Left renal cortex interstitium (tissue), 4 donors: ENCODE data around the gene HYOU1. TPM values are rescaled to one million over a fixed set of nuclear protein-coding genes. Genes with fewer than 3 reads are reported as not detected.
"Not testable (repeated sequence)": the region's sequence is repeated elsewhere in the genome, so short reads cannot be mapped to it uniquely, and the experiment has no call there.

Experiments used
- DNase-seq, 4 donors: peaks; one replicate each; pipeline ENCODE4 v3.0.0-alpha.2; 2013; ENCODE audit warnings: low read depth in 4 of 4, low spot score in 2 of 4, missing footprints in 1 of 4
- polyA plus RNA-seq, 4 donors: library from polyadenylated mRNA; unstranded; fragments of 120-200 nt; gene quantifications; one replicate each; pipeline ENCODE4 v1.2.1, GENCODE V29; 2013; ENCODE audit not compliant: insufficient read length in 4 of 4

Gene HYOU1
- polyA plus RNA-seq, 4 donors = 108 to 128 (median 121) TPM

DNA sequence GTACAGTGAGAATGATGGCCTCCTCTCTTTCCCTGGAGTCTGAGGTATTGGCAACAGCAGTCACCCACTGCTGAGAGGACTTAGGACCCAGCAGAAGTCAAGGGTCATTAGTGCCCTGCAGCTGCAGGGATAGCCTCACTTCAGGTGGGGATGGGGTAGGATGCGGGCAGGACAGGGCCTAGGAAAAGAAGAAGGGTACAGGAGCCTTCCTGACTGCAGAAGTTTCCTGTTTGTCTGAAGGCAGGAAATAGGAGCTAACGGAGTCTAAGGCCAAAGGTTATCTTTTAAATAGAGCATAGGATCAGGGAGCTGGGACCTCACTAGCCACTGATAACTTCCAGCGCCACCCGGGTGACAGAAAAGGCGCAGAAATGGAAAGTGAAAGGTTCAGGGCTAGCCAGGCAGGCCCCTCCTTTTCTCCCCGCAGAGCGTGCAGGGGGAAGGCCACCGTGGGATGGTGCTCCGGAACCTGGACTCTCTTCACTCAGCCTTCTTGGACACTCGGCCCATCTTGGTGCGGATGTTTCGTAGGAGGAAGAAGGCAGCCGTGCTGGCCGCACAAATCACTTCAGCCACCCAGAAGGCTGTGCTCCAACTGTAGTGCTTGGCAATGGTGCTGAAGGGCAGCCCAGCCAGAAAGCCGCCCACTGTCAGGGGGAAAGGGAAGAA lies 32.4 kb downstream of the HYOU1 start:
- DNase-seq = no peak

DNA sequence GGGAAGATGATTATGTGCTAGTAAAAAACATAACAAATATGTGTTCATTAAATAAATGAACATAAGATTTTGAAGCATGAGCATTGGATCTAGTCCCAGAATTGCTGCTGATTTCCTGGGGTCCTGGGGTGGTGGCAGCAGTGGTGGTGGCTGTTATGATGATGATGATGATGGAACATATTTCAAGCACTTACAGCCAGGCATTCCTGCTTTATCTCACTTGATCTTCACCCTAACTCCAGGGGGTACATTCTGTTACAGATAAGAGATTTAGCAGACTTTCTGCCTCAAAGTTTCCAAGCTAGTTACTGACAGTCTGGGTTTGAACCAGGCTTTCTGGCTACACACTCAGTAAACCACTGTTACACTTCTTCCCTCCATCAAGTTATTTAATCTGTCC lies 33.3 kb downstream of the HYOU1 start:
- no peak for DNase-seq

DNA sequence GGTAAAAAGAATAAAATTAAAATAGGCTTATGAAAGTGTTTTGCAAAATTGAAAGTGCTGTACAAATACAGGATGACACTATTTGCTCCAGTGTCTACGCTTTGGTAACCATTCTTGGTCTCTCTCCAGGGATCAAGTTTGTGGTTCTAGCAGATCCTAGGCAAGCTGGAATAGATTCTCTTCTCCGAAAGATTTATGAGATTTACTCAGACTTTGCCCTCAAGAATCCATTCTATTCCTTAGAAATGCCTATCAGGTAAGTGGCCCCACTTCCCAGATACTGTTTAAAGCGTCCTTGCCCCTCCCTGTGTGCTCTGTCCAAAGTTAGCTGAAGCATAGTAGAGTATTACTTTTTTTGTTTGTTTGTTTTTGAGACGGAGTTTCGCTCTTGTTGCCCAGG lies 35.4 kb downstream of the HYOU1 start:
- DNase-seq = no peak

DNA sequence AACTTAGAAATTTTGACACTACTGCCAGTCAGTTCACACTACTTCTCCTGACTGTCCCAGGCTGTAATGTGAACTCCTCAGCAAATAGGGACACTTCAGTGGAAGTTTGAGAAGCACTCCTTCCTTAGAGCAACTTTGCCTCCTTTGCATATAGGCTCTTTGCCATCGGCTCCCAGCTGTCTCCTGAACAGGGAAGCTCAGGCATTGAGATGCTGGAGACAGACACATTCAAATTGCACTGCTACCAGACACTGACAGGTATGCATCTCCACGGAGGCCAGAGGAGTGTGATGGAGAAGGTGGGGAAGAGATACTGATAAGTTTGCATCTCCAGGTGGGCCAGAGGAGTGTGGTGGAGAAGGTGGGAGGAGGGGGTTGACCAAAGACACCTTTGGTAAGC lies 37.0 kb downstream of the HYOU1 start:
- DNase-seq = no peak

DNA sequence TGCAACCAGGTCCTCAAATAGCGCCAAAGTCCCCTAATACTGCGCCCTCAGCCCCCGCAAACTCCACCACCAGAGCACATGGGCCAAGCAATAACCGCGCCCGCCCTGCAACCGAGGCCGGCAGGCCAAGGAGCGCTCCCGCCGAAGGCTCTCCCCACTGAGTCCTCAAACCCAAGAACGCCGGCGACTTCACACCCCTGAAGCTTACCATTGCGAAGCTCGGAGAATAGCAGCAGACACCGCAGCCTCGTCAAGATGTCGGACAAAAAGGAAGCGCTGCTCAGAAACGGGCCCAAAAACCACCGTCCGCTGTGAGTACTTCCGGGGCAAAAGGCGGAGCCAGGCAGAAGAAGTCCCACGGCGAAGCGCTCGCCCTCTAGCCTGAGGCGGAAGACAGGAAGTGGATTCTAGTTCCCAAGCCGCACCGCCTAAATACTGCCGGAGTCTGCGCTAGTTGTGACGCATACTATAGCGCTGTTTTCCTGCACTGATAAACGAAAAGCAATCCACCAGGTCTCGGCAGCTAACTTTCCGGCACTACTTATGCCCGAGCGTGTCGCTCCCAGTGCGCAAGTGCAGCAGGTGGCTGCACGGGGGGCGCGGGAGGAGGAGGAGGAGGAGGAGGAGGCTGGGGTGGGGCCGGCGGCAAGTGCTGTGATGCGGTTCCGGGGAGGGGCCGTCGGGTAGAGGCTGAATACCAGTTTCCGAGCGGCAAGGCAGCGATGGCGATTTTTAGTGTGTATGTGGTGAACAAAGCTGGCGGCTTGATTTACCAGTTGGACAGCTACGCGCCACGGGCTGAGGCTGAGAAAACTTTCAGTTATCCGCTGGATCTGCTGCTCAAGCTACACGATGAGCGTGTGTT lies 38.7 kb downstream of the HYOU1 start, which contains the start of the genes RPS25 and TRAPPC4:
Gene RPS25, minus strand, starts transcription at position 270 of the 865 bp plus-strand sequence. Its CDS starts 59 bp downstream, at position 211.
Gene TRAPPC4, plus strand, starts transcription at position 693 of the 865 bp plus-strand sequence. Its CDS starts 30 bp downstream, at position 723.
- peak; percentile 95 to 98 (median 96) for DNase-seq

DNA sequence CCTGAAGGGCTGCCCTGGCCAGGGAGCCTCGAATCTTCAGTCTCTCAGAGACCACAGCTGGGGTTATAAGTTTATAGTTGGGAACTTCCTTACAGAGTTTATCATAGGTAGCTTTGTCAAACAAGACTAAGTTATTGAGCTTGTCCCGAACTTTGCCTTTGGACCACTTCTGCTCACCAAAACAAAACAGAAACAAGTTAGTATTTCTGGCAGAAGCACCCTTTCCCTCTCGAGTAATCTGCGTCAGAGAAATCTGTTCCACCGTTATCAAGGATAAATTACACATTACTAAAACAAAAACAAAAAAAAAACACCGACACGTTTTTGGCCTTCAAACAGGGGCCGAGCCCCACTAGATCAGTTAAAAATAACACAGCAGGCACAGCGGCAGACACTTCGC lies 39.6 kb downstream of the HYOU1 start:
- not testable (repeated sequence) for DNase-seq

DNA sequence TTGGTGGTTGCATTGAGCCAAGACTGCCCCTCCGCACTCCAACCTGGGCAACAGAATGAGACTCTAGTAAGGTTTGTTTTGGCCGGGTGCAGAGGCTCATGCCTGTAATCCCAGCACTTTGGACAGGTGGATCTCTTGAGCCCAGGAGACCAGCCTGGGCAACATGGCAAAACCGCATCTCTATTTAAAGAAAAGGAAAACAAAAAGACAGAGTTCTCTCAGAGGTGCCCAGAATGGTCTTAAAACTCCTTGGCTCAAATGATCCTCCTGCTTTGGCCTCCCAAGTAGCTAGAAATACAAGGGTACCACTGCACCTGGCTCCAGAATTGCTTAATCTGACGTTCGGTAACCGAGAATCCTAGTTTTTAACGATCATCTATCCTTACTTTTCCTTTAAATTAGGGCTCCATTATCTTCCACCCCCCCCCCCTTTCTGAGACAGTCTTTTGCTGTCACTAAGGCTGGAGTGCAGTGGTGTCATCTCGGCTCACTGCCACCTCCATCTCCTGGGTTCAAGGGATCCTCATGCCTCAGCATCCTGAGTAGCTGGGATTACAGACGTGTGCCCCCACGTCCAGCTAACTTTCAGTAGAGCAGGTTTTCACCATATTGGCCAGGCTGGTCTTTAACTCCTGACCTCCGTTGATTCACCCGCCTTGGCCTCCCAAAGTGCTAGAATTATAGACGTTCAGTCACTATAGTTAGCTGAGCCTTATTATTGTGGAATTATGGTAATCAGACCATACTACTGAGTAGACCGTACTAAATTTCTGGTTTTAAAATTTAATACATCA lies 40.6 kb downstream of the HYOU1 start:
- DNase-seq = no peak

DNA sequence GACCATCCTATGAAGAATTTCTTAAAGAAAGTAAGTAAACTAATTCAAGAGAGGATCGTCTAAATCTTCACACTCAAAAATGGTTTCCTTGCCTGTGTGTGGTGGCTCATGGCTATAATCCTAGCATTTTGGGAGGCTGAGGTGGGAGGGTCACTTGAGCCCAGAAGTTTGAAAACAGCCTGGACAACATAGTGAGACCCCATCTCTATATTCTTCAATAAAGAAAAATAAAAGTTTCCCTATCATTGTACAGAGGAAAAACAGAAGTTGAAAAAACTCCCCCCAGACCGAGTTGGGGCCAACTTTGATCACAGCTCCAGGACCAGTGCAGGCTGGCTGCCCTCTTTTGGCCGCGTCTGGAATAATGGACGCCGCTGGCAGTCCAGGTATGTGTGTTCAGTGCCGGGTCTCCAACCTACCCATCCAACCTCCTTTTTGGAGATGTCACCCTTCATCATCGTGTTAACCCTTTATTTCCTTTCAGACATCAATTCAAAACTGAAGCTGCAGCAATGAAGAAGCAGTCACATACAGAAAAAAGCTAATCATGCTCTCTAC lies 41.9 kb downstream of the HYOU1 start:
- no peak for DNase-seq

DNA sequence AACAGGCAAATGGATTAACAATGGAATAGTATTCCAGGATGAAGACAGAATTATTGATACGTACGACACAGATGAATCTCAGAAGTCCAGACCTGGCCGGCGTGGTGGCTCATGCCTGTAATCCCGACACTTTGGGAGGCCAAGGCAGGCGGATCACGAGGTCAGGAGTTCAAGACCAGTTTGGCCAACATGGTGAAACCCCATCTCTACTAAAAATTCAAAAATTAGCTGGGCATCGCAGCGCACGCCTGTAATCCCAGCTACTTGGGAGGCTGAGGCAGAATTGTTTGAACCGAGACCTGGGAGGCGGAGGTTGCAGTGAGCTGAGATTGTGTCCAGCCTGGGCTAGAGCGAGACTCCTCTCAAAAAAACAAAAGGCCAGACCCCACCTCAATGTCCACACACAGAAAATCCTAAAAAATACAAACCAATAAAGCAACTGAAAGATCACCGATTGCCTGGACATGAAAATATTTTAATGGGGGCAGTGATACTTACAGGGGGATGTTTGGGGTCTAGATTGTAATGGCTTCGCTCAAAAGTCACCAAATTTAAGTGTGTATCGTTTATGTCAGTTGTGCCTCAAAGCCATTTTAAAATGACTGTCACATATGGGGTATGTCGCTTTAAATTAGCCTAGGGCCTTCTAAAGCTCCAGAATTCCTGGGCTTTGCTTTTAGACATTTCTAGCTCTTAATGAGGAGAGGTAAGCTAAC lies 42.6 kb downstream of the HYOU1 start:
- DNase-seq = no peak

DNA sequence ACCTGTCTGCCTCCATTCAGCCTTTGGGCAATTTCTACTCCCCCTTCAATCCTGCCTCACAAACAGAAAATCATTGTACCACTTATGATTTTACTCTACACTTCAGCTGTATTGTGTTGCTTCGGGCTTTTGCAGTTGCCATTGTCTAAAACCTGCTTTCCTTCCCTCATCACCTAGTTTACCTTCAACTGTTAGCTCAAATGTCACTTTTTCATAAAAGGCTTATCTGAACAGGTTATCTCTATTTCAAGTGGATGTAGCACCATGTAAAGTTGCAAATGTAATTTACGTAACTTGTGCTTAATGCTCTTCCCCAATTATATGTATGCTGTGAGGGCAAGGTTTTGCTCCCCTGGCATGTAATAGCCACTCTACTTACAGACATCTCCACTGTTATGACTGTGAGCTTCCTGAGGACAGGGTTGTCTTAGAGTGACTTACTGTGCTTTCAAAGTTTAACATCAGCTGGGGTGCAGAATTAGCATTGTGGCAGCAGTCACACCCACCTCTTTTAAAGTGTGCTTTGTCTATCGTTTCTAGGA lies 44.3 kb downstream of the HYOU1 start:
- DNase-seq = no peak

DNA sequence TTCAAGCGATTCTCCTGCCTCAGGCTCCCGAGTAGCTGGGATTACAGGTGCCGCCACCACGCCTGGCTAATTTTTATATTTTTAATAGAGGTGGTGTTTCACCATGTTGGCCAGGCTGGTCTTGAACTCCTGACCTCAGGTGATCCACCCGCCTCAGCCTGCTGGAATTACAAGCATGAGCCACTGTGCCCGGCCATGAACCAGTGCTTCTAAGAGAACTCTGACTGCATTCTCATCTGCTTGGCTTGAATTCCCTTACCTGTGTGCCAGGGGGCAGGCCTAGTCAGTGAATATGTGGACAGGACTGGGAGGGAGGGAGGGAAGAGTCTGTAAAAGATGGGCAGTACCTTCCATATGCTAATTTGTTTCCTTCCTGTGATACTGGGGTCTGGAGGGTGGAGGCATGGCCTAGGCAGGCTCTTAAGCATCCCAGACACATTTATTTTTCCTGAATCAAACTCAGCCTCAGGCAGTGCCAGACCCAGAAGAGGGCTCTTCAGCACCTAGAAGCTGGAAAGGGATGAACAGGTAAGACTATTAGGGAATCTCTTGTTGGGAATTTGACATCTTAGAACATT lies 45.4 kb downstream of the HYOU1 start:
- DNase-seq = no peak

DNA sequence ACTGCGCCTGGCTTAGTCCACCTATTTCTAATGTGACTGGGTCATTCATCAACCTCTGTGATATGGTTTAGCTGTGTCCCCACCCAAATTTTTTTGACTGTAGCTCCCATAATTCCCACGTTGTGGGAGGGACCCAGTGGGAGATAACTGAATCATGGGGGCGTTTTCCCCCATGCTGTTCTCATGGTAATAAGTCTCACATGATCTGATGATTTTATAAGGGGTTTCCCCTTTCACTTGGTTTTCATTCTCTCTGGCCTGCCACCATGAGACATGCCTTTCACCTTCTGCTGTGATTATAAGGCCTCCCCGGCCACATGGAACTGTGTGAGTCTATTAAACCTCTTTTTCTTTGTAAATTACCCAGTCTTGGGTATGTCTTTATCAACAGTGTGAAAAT lies 50.3 kb downstream of the HYOU1 start:
- DNase-seq = no peak

DNA sequence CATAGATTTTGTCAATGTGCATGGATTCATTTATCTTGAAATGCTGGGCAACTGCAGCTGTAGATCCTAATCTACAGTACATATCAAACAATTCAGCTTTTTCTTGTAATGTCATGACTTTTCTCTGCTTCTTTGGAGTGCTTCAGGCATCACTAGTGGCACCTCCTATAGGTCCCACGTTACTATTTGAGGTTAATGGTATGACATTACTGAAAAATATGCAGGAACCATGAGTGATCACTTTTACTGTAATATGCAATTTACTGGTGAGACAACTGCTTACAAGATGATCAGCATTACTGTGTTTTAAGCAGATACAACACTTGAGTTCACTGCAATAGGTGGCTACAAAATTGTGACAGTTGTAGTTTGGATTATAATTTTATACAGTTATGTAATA lies 56.1 kb downstream of the HYOU1 start:
- DNase-seq = no peak

DNA sequence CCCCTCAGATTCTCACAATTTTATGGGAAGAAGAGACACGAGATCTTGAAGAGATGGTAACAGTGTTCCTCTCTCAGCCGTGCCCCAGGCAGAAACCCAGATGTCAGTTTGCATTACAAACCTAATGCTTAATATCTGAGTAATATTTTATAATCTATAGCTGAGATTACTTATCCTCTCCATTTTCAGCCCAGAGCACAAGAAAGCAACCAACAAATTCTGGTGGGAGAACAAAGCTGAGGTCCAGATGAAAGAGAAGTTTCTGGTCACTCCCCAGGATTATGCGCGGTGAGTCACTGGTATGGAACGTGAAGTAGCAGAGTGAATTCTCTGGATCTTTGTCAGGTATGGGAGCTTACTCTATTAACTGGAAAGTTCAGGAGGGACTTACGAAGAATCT lies 58.2 kb downstream of the HYOU1 start:
- no peak for DNase-seq

DNA sequence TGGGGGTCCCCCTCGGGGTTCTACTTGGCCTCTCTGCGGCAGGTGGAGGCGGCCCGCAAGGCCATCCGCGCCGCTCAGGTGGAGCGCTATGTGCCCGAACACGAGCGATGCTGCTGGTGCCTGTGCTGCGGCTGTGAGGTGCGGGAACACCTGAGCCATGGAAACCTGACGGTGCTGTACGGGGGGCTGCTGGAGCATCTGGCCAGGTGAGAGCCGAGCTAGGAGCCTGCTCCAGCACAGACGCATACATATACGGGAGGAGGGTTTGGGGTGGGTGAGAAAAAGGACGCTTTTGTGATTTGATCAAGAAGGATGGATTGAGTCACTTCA lies 58.7 kb downstream of the HYOU1 start:
- DNase-seq = no peak

DNA sequence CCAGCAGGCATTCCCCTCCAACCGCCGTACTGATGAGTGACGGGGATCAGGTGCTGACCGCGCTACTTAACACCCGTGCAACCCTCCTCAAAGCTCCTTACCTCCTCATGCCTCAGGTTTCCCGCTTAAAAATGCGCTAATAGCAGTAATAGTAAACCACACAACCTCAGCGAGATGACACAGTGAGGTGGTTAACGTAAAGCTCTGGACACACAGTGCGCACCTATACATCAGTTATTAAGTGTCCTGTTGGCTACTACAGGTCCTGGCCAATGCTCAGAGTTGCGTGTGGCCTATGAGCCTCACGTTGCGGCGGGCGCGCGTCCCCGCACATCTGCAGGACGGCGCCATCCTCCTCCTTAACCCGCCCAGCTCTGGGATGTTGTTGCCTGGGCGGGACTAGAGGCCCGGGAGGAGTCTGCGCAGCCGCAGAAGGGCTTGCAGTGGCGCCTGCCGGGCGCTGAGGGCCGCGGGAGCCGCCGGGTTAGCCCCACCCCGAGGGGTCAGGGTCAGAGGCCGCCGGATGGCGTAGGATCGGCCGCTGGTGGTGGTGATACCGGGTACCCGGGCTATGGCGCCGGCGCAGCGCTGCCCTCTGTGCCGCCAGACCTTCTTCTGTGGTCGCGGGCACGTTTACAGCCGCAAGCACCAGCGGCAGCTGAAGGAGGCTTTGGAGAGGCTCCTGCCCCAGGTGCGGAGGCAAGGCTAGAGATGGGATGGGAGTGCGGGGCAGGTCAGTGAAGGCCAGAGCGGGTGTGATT lies 59.2 kb downstream of the HYOU1 start, which contains the start of gene CENATAC:
Gene CENATAC, plus strand, starts transcription at position 512 of the 761 bp plus-strand sequence. Its CDS starts 60 bp downstream, at position 572.
- peak in 3 of 4 donors; percentile 76 to 86 (median 83) for DNase-seq

DNA sequence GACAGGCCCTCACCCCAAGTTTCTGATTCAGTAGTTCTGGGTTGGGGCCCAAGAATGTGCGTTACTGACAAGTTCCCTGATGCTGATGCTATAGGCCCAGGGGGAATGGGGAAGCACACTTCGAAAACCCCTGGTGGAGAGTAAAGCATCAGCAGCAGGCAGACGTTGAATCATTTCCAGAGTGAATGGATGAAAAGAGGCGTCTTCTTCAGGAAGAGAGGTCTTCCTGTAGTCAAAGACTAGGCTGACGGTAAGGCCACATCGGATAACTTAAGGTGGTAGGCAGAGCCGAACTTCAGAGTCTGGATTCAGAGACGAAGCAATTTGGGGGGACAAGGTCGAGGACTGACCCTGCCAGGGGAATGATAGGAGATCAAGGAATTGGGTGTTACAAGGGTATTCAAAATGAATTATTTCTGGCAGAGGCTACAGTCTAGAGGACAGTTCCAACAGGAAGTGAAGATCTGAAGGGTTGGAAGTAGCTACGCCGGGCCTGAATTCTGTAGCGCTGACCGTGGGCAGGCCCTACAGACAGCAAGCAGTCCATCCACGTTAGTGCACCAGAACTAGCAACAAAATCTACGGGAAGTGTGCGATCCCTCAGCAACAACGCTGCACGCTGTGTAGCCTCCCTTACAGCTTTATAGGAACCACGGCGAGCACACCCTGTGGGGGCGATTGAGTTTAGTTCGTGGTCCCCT lies 59.9 kb downstream of the HYOU1 start:
- no peak for DNase-seq
